Astrocyte (in vitro differentiated cells and primary cell): ENCODE results near the gene GSTP1. TPM values are rescaled to one million over a fixed set of nuclear protein-coding genes. Genes with fewer than 3 reads are reported as not detected.

ENCODE experiments used
- DNase-seq: peaks from one replicate; pipeline ENCODE4 v3.0.0-alpha.2; 2010; ENCODE audit warnings: low read depth
- FAIRE-seq: peaks from 2 replicates; lab custom pipeline; 2011; peaks lifted over from hg19 to GRCh38; lab: Jason Lieb, UNC
- H2AFZ ChIP-seq: 2 replicates; pipeline ENCODE4 v1.6.0; 2012; ENCODE audit warnings: low read depth, low read length, inconsistent platforms
- H3K27ac ChIP-seq: 2 replicates; pipeline ENCODE4 v1.5.1; 2011; ENCODE audit warnings: low read depth, low read length, inconsistent platforms
- H3K27me3 ChIP-seq: 2 replicates; pipeline ENCODE4 v1.6.0; 2011; ENCODE audit warnings: low read length, inconsistent platforms; ENCODE audit not compliant: insufficient read depth
- H3K36me3 ChIP-seq: 2 replicates; pipeline ENCODE4 v1.5.1; 2011; ENCODE audit warnings: low read length, inconsistent platforms; ENCODE audit not compliant: insufficient read depth
- H3K4me1 ChIP-seq: 2 replicates; pipeline ENCODE4 v1.5.1; 2011; ENCODE audit warnings: low read length, inconsistent platforms; ENCODE audit not compliant: insufficient read depth
- H3K4me2 ChIP-seq: 2 replicates; pipeline ENCODE4 v1.6.0; 2012; ENCODE audit warnings: low read length, inconsistent platforms
- H3K4me3 ChIP-seq: 2 replicates; pipeline ENCODE4 v1.5.1; 2011; ENCODE audit warnings: low read depth, mild to moderate bottlenecking, low read length, inconsistent platforms; ENCODE audit not compliant: insufficient read depth
- H3K79me2 ChIP-seq: 2 replicates; pipeline ENCODE4 v1.6.0; 2012; ENCODE audit warnings: mild to moderate bottlenecking, low read length, inconsistent platforms; ENCODE audit not compliant: insufficient read depth
- H3K9ac ChIP-seq: 2 replicates; pipeline ENCODE4 v1.6.0; 2012; ENCODE audit warnings: mild to moderate bottlenecking, low read length, inconsistent platforms
- H3K9me3 ChIP-seq: 2 replicates; pipeline ENCODE4 v1.5.1; 2012; ENCODE audit warnings: low read depth, mild to moderate bottlenecking, low read length, inconsistent platforms; ENCODE audit not compliant: insufficient read depth
- H4K20me1 ChIP-seq: 2 replicates; pipeline ENCODE4 v1.6.0; 2012; ENCODE audit warnings: low read length, inconsistent platforms; ENCODE audit not compliant: insufficient read depth
- H3K27ac Mint-ChIP-seq: one replicate; pipeline ENCODE4 v1.8.0; 2021; ENCODE audit warnings: mild to moderate bottlenecking, mixed read lengths; ENCODE audit not compliant: unreplicated experiment
- H3K27me3 Mint-ChIP-seq: one replicate; pipeline ENCODE4 v1.8.0; 2021; ENCODE audit warnings: low read depth, mixed read lengths; ENCODE audit not compliant: unreplicated experiment
- H3K36me3 Mint-ChIP-seq: one replicate; pipeline ENCODE4 v1.8.0; 2021; ENCODE audit warnings: low read depth, mixed read lengths; ENCODE audit not compliant: unreplicated experiment
- H3K4me1 Mint-ChIP-seq: one replicate; pipeline ENCODE4 v1.8.0; 2021; ENCODE audit warnings: low read depth, mixed read lengths; ENCODE audit not compliant: unreplicated experiment
- H3K4me3 Mint-ChIP-seq: one replicate; pipeline ENCODE4 v1.8.0; 2021; ENCODE audit warnings: mild to moderate bottlenecking, moderate library complexity, mixed read lengths; ENCODE audit not compliant: unreplicated experiment
- H3K9me3 Mint-ChIP-seq: one replicate; pipeline ENCODE4 v1.8.0; 2021; ENCODE audit warnings: mild to moderate bottlenecking, mixed read lengths; ENCODE audit not compliant: unreplicated experiment
- CTCF ChIP-seq: IDR thresholded peaks from 2 replicates; pipeline ENCODE4 v1.5.1; 2011; ENCODE audit warnings: low read depth, mild to moderate bottlenecking, inconsistent platforms, low read length, moderate library complexity; ENCODE audit not compliant: insufficient read depth
- EZH2 ChIP-seq: IDR thresholded peaks from 2 replicates; pipeline ENCODE4 v1.6.1; 2012; ENCODE audit warnings: mild to moderate bottlenecking, low read length, inconsistent platforms; ENCODE audit not compliant: insufficient read depth
- total RNA-seq: library from RNA; stranded (reverse); gene quantifications from 2 replicates; pipeline ENCODE4 v1.2.1, GENCODE V29; 2021

GSTP1 gene
- total RNA-seq, 1 donor from 2014 or later = 1,365 TPM

- FAIRE-seq (no peak), DNase-seq (no peak)
- Histone ChIP-seq H3K4me2 (no peak overlapping the region), H4K20me1 (no peaks in the 10 kb centered on the region), H3K9me3 (peaks cover under 1% of the 10 kb centered on the region), H3K4me3 (no peak overlapping the region), H3K79me2 (no peaks in the 10 kb centered on the region), H3K9ac (no peak overlapping the region), H2AFZ (no peak overlapping the region), H3K4me1 (no peaks in the 10 kb centered on the region), H3K27me3 (no peaks in the 10 kb centered on the region), H3K36me3 (no peaks in the 10 kb centered on the region), H3K27ac (no peak overlapping the region)
- TF ChIP-seq CTCF = no peak
- no peak for TF ChIP-seq EZH2
- H3K27me3 Mint-ChIP-seq = peaks cover 12% of the 10 kb centered on the region
- no peak overlapping the region for H3K4me3 Mint-ChIP-seq
- H3K4me1 Mint-ChIP-seq = no peaks in the 10 kb centered on the region
- H3K27ac Mint-ChIP-seq = no peak overlapping the region
- peaks cover 2% of the 10 kb centered on the region for H3K36me3 Mint-ChIP-seq
- H3K9me3 Mint-ChIP-seq = no peaks in the 10 kb centered on the region
These were observed 44.1 kb upstream of the GSTP1 start for GRCh38 chr11:67539550-67539949.

GRCh38 chr11:67541198-67541597, 42.4 kb upstream of the GSTP1 start:
- Histone ChIP-seq H3K36me3 (no peaks in the 10 kb centered on the region), H3K4me1 (no peaks in the 10 kb centered on the region), H2AFZ (no peak overlapping the region), H3K4me2 (no peak overlapping the region), H3K27me3 (no peaks in the 10 kb centered on the region), H3K79me2 (no peaks in the 10 kb centered on the region), H3K9me3 (no peaks in the 10 kb centered on the region), H3K4me3 (no peak overlapping the region), H4K20me1 (no peaks in the 10 kb centered on the region), H3K9ac (no peak overlapping the region), H3K27ac (no peak overlapping the region)
- Mint-ChIP-seq H3K36me3 (peaks cover 2% of the 10 kb centered on the region), H3K4me3 (no peak overlapping the region), H3K27me3 (peaks cover 20% of the 10 kb centered on the region), H3K4me1 (no peaks in the 10 kb centered on the region), H3K9me3 (no peaks in the 10 kb centered on the region), H3K27ac (no peak overlapping the region)
- DNase-seq = no peak
- no peak for FAIRE-seq
- TF ChIP-seq EZH2 = no peak
- no peak for TF ChIP-seq CTCF

DNA sequence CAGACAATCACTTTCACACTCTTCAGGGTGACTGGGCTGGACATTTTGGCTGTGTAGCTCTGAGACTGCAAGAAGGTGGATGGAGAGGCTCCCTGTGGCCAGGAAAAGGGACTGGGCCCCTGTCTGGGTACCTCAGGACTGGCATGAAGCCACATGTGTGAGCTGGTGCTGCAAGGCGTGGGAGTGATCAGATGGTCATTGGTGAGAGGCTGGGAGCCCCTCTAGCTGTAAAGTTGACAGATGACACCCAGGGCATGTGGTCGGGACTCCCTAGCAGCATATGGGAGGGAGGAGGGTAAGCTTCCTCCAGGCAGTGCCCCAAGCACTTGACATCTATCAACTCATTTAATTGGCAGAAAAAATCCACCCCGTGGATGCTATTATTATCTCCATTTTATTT, 41.4 kb upstream of the GSTP1 start:
- Histone ChIP-seq H4K20me1 (no peaks in the 10 kb centered on the region), H3K4me1 (no peaks in the 10 kb centered on the region), H3K9me3 (no peaks in the 10 kb centered on the region), H3K9ac (no peak overlapping the region), H3K4me3 (no peak overlapping the region), H3K27ac (no peak overlapping the region), H3K79me2 (no peaks in the 10 kb centered on the region), H2AFZ (no peak overlapping the region), H3K4me2 (no peak overlapping the region), H3K36me3 (no peaks in the 10 kb centered on the region), H3K27me3 (no peaks in the 10 kb centered on the region)
- DNase-seq (no peak), FAIRE-seq (no peak)
- H3K9me3 Mint-ChIP-seq = no peaks in the 10 kb centered on the region
- H3K4me1 Mint-ChIP-seq = no peaks in the 10 kb centered on the region
- TF ChIP-seq CTCF = no peak
- no peak for TF ChIP-seq EZH2
- H3K27ac Mint-ChIP-seq = no peak overlapping the region
- H3K36me3 Mint-ChIP-seq = peaks cover 2% of the 10 kb centered on the region
- no peak overlapping the region for H3K4me3 Mint-ChIP-seq
- peaks cover 26% of the 10 kb centered on the region for H3K27me3 Mint-ChIP-seq
